ENCODE measurements around the gene RPRD1B. TPM values are rescaled to one million over a fixed set of nuclear protein-coding genes. Genes with fewer than 3 reads are reported as not detected.

RPRD1B gene
- total RNA-seq, 1 donor from 2014 or later, result 21.1 TPM

DNA sequence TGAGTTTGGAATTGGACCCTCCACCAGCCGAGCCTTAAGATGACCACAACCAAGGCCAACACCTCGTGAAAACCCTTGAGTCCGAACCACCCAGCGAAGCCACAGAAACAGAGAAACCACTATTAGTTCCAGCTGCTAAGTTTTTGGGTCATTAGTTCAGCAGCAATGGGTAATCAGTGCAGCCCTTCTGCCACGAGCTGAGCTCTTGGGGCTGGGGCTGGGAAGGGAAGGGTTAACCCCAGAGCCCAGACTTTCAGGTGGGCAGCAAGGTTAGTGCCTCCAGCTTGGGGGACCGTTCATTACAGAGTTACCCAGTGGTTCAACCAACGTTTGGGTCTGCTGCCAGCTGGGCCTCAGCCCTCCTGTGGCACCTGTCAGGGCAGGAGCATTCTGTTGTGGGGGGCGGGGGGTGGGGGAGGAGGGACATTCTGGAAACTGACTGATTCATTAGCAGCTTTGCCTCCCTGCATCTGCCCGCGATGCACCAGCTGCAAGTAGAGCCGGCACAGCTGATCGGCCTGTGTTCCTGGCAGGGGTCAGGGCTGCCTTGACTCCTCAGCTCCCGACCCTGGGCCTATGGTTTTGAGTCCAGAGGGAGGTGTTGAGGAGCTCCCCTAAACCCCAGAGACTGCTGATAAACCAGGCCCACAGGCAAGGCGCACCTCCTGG is 78.8 kb downstream of the RPRD1B start:
- TF ChIP-seq CTCF (IDR thresholded peaks at IDR 0.05; ENCODE audit: insufficient read depth, low read length, poor library complexity, severe bottlenecking), result no peak
- no peak overlapping the region for H3K4me3 ChIP-seq (ENCODE audit: low read depth, low read length)

GRCh38 chr20:38112930-38113294 is 79.4 kb downstream of the RPRD1B start:
- no peak for TF ChIP-seq CTCF (IDR thresholded peaks at IDR 0.05; ENCODE audit: insufficient read depth, low read length, poor library complexity, severe bottlenecking)
- H3K36me3 ChIP-seq (ENCODE audit: control insufficient read depth, insufficient read depth, low read length), result no peaks in the 10 kb centered on the region

More for the DNA sequence above, 78.8 kb downstream of the RPRD1B start:
- no peak for DNase-seq (ENCODE audit: low read depth)
- no peaks in the 10 kb centered on the region for H3K36me3 ChIP-seq (ENCODE audit: control insufficient read depth, insufficient read depth, low read length)
- H3K27me3 ChIP-seq (ENCODE audit: control insufficient read depth, insufficient read depth, low read length), result no peaks in the 10 kb centered on the region

DNA sequence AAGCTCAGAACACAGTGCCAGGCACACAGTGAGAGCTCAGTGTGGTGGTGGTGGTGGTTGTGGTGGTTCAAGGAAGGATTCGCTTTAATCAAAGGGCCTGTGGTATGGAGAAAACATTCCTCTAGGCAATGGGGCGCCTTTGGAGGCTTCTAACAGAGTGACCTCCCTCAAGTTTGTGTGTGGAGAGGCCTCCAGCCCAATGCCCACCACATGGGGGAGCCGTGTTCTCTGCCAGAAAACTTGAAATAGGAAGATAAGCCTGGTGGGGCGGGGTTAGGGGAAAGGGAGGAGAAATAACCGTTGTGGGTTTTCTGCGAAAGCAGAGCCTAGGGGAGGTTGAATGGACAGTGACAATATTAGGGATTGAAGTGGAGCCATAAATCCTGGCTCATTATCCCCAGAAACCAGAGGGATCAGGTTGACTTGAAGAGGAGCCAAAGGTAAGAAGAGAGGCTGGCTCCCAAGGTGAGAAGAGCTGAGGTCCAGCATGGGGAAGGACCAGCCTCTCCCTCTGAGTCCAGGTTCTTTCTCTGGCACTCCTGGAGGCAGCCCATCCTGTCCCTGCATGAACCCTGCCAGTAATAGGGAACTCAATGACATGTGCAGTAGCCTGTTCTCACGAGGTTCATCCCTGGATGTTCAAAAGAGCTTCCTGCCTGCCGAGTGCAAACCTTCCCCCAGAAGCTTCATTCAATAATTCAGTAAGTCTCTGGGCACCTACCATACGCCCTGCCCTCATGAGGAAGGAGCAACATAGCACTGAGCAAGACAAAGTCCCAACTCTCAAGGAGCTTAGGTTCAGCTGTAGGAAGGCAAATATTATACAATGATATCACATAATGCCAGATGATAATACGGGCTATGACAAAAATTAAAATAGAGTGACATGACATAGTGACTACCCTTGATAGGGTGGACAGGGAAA is 80.1 kb downstream of the RPRD1B start:
- Histone ChIP-seq H3K27me3 (ENCODE audit: control insufficient read depth, insufficient read depth, low read length) (no peaks in the 10 kb centered on the region), H3K36me3 (ENCODE audit: control insufficient read depth, insufficient read depth, low read length) (no peaks in the 10 kb centered on the region), H3K4me3 (ENCODE audit: low read depth, low read length) (no peak overlapping the region)
- TF ChIP-seq CTCF (IDR thresholded peaks at IDR 0.05; ENCODE audit: insufficient read depth, low read length, poor library complexity, severe bottlenecking), result peak; percentile 40
- no peak for DNase-seq (ENCODE audit: low read depth)

More at GRCh38 chr20:38112930-38113294, 79.4 kb downstream of the RPRD1B start:
- Histone ChIP-seq H3K27me3 (ENCODE audit: control insufficient read depth, insufficient read depth, low read length) (no peaks in the 10 kb centered on the region), H3K4me3 (ENCODE audit: low read depth, low read length) (no peak overlapping the region)
- DNase-seq (ENCODE audit: low read depth), result no peak

GRCh38 chr20:38114353-38114791 is 80.8 kb downstream of the RPRD1B start:
- Histone ChIP-seq H3K36me3 (ENCODE audit: control insufficient read depth, insufficient read depth, low read length) (no peaks in the 10 kb centered on the region), H3K4me3 (ENCODE audit: low read depth, low read length) (no peak overlapping the region), H3K27me3 (ENCODE audit: control insufficient read depth, insufficient read depth, low read length) (no peaks in the 10 kb centered on the region)
- TF ChIP-seq CTCF (IDR thresholded peaks at IDR 0.05; ENCODE audit: insufficient read depth, low read length, poor library complexity, severe bottlenecking), result no peak
- no peak for DNase-seq (ENCODE audit: low read depth)

- no peaks in the 10 kb centered on the region for H3K36me3 ChIP-seq (ENCODE audit: control insufficient read depth, insufficient read depth, low read length)
- H3K4me3 ChIP-seq (ENCODE audit: low read depth, low read length), result no peak overlapping the region
- peak; percentile 33 for TF ChIP-seq CTCF (IDR thresholded peaks at IDR 0.05; ENCODE audit: insufficient read depth, low read length, poor library complexity, severe bottlenecking)
- no peaks in the 10 kb centered on the region for H3K27me3 ChIP-seq (ENCODE audit: control insufficient read depth, insufficient read depth, low read length)
- DNase-seq (ENCODE audit: low read depth), result no peak
Measured at GRCh38 chr20:38115205-38115604, 81.7 kb downstream of the RPRD1B start.

Data from kidney epithelial cell (primary cell).